ENCODE results near the gene MEGF10. TPM values are rescaled to one million over a fixed set of nuclear protein-coding genes. Genes with fewer than 3 reads are reported as not detected.

The MEGF10 gene
- total and polyA plus RNA-seq, 2 of the 8 experiments (the other 6 are each of a cell fraction or from before 2014, with no cell fraction given), result 38.2 to 53.1 TPM

DNA sequence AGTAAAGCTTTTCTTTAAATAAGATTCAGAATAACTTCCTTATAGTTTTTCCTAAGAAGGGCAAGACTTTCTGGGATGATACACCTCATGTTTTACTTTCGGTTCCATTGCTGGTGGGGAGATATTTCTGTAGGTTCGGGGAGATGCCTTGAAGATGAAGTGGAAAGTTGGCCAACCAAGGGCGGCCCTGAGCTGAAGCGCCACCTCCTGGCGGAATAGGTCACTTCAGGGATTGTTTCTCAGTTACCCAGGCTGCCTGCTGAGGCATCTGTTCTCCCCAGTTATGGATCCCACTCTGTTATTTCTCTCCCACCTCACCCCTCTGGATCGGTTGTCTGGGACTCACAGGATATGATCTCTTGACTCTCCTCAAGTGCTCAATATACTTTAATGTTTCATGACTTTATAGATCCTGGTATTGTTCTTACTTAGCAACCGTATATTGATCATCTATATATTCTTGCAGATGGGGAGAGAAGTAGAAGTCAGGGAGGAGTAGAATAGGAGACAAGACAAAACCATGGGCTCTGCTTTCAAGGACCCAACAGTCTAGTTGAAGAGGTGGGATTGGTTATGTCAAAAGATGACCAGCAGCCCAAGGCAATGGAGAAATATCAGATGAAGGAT is 23.4 kb downstream of the MEGF10 start (continued):
- TF ChIP-seq, protein P1, sequence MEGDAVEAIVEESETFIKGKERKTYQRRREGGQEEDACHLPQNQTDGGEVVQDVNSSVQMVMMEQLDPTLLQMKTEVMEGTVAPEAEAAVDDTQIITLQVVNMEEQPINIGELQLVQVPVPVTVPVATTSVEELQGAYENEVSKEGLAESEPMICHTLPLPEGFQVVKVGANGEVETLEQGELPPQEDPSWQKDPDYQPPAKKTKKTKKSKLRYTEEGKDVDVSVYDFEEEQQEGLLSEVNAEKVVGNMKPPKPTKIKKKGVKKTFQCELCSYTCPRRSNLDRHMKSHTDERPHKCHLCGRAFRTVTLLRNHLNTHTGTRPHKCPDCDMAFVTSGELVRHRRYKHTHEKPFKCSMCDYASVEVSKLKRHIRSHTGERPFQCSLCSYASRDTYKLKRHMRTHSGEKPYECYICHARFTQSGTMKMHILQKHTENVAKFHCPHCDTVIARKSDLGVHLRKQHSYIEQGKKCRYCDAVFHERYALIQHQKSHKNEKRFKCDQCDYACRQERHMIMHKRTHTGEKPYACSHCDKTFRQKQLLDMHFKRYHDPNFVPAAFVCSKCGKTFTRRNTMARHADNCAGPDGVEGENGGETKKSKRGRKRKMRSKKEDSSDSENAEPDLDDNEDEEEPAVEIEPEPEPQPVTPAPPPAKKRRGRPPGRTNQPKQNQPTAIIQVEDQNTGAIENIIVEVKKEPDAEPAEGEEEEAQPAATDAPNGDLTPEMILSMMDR (IDR thresholded peaks at IDR 0.05; ENCODE audit: control extremely low read depth in 1 of 3, insufficient read depth in 1 of 3, low read depth in 1 of 3, low read length in 3 of 3), result peak; percentile 76 to 90 (median 87)
- 0 out of 3 replicates have a peak, but pooled peaks of 1 of the 2 experiments have one; percentile 25 for TF ChIP-seq EP300 (IDR thresholded peaks at IDR 0.05; ENCODE audit: borderline replicate concordance in 1 of 2, low read depth in 2 of 2, low read length in 2 of 2)
- no peak for TF ChIP-seq TAF7 (optimal IDR thresholded peaks at IDR 0.05; ENCODE audit: borderline replicate concordance, low read depth, low read length)
- TF ChIP-seq KDM5A (IDR thresholded peaks at IDR 0.05; ENCODE audit: low read length), result no peak
- 0 out of 2 replicates have a peak, but pooled peaks have one; percentile 34 for TF ChIP-seq YY1 (IDR thresholded peaks at IDR 0.05; ENCODE audit: low read depth, low read length)
- TF ChIP-seq NANOG (IDR thresholded peaks at IDR 0.05; ENCODE audit: insufficient read depth, low read depth, low read length, poor library complexity, severe bottlenecking), result no peak
- no peak for TF ChIP-seq KDM4A (IDR thresholded peaks at IDR 0.05; ENCODE audit: low read depth, low read length, severe bottlenecking)
- TF ChIP-seq PHF8 (conservative IDR thresholded peaks at IDR 0.05; ENCODE audit: low read depth, low read length), result no peak
- TF ChIP-seq CREB1 (IDR thresholded peaks at IDR 0.05), result no peak
- no peak for TF ChIP-seq EZH2 (IDR thresholded peaks at IDR 0.05; ENCODE audit: low read depth, low read length, severe bottlenecking)
- TF ChIP-seq POU5F1 (IDR thresholded peaks at IDR 0.05; ENCODE audit: low read depth, low read length), result no peak

All from H1 (cell line).